ENCODE data around the gene FAM193A. TPM values are rescaled to one million over a fixed set of nuclear protein-coding genes. Genes with fewer than 3 reads are reported as not detected.
"Not testable (repeated sequence)": the region's sequence is repeated elsewhere in the genome, so short reads cannot be mapped to it uniquely, and the experiment has no call there.

Gene FAM193A
- total and polyA plus RNA-seq, 2 experiments from 2014 or later = 12.0 to 22.9 TPM

- H3K4me1 Mint-ChIP-seq; H3K27ac ChIP-seq (ENCODE audit: low read depth); H3K9me3 Mint-ChIP-seq; H3K9me2 ChIP-seq (ENCODE audit: insufficient read depth); H3K4me2 ChIP-seq; H3F3A ChIP-seq (replicated peaks; ENCODE audit: low read depth); H3K4me3 Mint-ChIP-seq; H3K4me3 ChIP-seq; H3K79me2 ChIP-seq (replicated peaks; ENCODE audit: insufficient read depth); H3K4me1 ChIP-seq (ENCODE audit: insufficient read depth); H3K27me3 ChIP-seq (ENCODE audit: insufficient read depth); ATAC-seq; DNase-seq (ENCODE audit: low spot score); H3K27me3 Mint-ChIP-seq (ENCODE audit: insufficient read depth, low read depth, poor library complexity); H3K27ac Mint-ChIP-seq; H2AFZ ChIP-seq: not testable (repeated sequence)
- H3K36me3 Mint-ChIP-seq (ENCODE audit: low read depth) = peaks cover 59% of the 10 kb centered on the region
- Histone ChIP-seq H4K20me1 (replicated peaks; ENCODE audit: insufficient read depth) (peaks cover 11% of the 10 kb centered on the region; the same call in 1 of the 2 replicates), H3K36me3 (ENCODE audit: insufficient read depth) (peaks cover 10% of the 10 kb centered on the region; the same call in 1 of the 2 replicates)
Observed at GRCh38 chr4:2636994-2637393, 100.5 kb downstream of the FAM193A start.

GRCh38 chr4:2637956-2638552 lies 101.6 kb downstream of the FAM193A start:
- peaks cover 4% of the 10 kb centered on the region for H3K27me3 Mint-ChIP-seq (ENCODE audit: insufficient read depth, low read depth, poor library complexity)
- no peak overlapping the region for H3K4me3 ChIP-seq
- H3K79me2 ChIP-seq (replicated peaks; ENCODE audit: insufficient read depth) = no peaks in the 10 kb centered on the region; the same call in 1 of the 2 replicates
- H3K4me1 Mint-ChIP-seq = no peaks in the 10 kb centered on the region
- no peak overlapping the region for H3K27ac ChIP-seq (ENCODE audit: low read depth)
- H3F3A ChIP-seq (replicated peaks; ENCODE audit: low read depth) = 0 out of 2 replicates have a peak, but pooled peaks cover 4% of the 10 kb centered on the region
- H3K4me2 ChIP-seq = no peak overlapping the region
- no peaks in the 10 kb centered on the region for H3K9me2 ChIP-seq (ENCODE audit: insufficient read depth)
- no peak overlapping the region for H3K4me3 Mint-ChIP-seq
- DNase-seq (ENCODE audit: low spot score) (no peak), ATAC-seq (no peak)
- H3K36me3 ChIP-seq (ENCODE audit: insufficient read depth) = peaks cover 8% of the 10 kb centered on the region; the same call in 1 of the 2 replicates
- H3K9me3 Mint-ChIP-seq = no peaks in the 10 kb centered on the region; the same call in 2 of the 3 replicates
- H2AFZ ChIP-seq = no peak overlapping the region
- H3K27ac Mint-ChIP-seq = no peak overlapping the region
- H3K4me1 ChIP-seq (ENCODE audit: insufficient read depth) = no peaks in the 10 kb centered on the region
- peaks cover 7% of the 10 kb centered on the region; the same call in 1 of the 2 replicates for H4K20me1 ChIP-seq (replicated peaks; ENCODE audit: insufficient read depth)
- no peaks in the 10 kb centered on the region for H3K27me3 ChIP-seq (ENCODE audit: insufficient read depth)
- H3K36me3 Mint-ChIP-seq (ENCODE audit: low read depth) = peaks cover 64% of the 10 kb centered on the region
- TF ChIP-seq NANOG (IDR thresholded peaks at IDR 0.05; ENCODE audit: borderline replicate concordance) (no peak), ZNF462 (CRISPR knock-in tag; IDR thresholded peaks at IDR 0.05) (no peak), REST (IDR thresholded peaks at IDR 0.05; ENCODE audit: unreplicated experiment) (no peak), STAT1 (IDR thresholded peaks at IDR 0.05; ENCODE audit: unreplicated experiment) (no peak), ETS1 (IDR thresholded peaks at IDR 0.05) (no peak), EZH2phosphoT487 (IDR thresholded peaks at IDR 0.05; ENCODE audit: unreplicated experiment) (no peak), JUNB (IDR thresholded peaks at IDR 0.05; ENCODE audit: unreplicated experiment) (no peak), EZH2 (IDR thresholded peaks at IDR 0.05; ENCODE audit: low read depth, unreplicated experiment) (no peak)
